ENCODE results near the gene RTP4.

RTP4 gene

DNA sequence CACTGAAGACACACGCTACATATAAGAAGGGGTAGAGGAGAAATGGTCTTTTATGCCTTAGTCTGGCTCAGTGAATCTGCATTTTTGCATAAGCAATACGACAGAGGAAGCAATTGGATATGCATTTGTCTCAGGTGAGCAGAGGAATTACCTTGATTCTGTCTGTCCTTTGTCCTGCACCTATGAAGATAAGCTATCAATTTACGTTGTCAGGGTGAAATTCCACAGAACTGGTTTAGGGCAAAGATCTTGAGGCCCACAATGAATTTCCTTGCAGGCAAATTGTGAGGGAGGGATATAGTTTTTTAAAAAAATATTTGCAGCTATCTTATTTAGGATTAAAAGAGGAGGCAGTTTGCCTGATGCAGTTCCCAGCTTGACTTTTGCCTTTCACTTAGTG is 45.1 kb upstream of the RTP4 start:
- no peak for DNase-seq
- Histone ChIP-seq H3K4me3 (ENCODE audit: low read depth, low read length) (no peak overlapping the region), H3K27ac (no peak overlapping the region), H3K36me3 (no peaks in the 10 kb centered on the region), H3K27me3 (ENCODE audit: insufficient read depth, low read depth, severe bottlenecking) (peaks cover 57% of the 10 kb centered on the region), H3K9me3 (ENCODE audit: severe bottlenecking) (no peaks in the 10 kb centered on the region)
- TF ChIP-seq, protein P1, sequence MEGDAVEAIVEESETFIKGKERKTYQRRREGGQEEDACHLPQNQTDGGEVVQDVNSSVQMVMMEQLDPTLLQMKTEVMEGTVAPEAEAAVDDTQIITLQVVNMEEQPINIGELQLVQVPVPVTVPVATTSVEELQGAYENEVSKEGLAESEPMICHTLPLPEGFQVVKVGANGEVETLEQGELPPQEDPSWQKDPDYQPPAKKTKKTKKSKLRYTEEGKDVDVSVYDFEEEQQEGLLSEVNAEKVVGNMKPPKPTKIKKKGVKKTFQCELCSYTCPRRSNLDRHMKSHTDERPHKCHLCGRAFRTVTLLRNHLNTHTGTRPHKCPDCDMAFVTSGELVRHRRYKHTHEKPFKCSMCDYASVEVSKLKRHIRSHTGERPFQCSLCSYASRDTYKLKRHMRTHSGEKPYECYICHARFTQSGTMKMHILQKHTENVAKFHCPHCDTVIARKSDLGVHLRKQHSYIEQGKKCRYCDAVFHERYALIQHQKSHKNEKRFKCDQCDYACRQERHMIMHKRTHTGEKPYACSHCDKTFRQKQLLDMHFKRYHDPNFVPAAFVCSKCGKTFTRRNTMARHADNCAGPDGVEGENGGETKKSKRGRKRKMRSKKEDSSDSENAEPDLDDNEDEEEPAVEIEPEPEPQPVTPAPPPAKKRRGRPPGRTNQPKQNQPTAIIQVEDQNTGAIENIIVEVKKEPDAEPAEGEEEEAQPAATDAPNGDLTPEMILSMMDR (IDR thresholded peaks at IDR 0.05; ENCODE audit: low read depth, low read length) = no peak

DNA sequence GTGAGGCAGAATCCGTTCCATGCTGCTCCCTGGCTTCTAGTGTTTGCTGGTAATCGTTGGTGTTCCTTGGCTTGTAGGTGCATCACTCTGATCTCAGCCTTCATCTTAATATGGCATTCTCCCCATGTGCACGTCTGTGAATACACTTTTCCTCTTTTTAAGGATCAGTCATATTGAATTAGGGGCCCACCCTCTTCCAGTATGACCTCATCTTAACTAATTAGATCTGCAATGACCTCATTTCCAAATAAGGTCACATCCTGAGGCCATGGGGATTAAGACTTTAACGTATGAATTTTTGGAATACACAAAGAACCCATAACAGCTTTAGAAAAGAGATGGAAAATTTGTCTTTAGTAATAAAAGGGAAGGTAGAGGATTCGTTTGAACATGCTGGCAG is 42.6 kb upstream of the RTP4 start:
- Histone ChIP-seq H3K27ac (no peak overlapping the region), H3K36me3 (no peaks in the 10 kb centered on the region), H3K27me3 (ENCODE audit: insufficient read depth, low read depth, severe bottlenecking) (peaks cover 49% of the 10 kb centered on the region), H3K4me3 (ENCODE audit: low read depth, low read length) (no peak overlapping the region), H3K9me3 (ENCODE audit: severe bottlenecking) (no peaks in the 10 kb centered on the region)
- TF ChIP-seq, protein P1 (IDR thresholded peaks at IDR 0.05; ENCODE audit: low read depth, low read length) = no peak
- DNase-seq = no peak

DNA sequence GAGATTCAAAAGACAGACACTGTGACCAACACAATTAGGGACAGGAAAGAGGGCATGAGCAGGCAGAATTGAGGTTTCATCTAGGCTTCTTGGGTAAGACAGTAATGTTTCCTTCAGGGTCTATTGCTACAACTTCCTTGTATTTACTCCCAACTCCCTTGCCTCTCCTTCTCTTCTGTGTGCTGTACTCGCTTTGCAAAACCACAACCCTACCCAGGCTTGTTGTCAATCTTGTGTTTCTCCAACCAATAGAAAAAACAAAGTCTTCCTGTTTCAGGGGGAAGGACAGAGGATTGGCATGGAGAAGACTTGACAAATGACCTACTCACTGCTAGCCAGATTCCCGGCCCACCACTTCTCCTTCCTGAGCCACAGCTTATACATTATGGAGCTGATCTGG is 40.3 kb upstream of the RTP4 start:
- no peaks in the 10 kb centered on the region for H3K9me3 ChIP-seq (ENCODE audit: severe bottlenecking)
- H3K4me3 ChIP-seq (ENCODE audit: low read depth, low read length) = no peak overlapping the region
- DNase-seq = no peak
- H3K27me3 ChIP-seq (ENCODE audit: insufficient read depth, low read depth, severe bottlenecking) = peaks cover 44% of the 10 kb centered on the region
- H3K27ac ChIP-seq = no peak overlapping the region
- TF ChIP-seq, protein P1 (IDR thresholded peaks at IDR 0.05; ENCODE audit: low read depth, low read length) = no peak
- no peaks in the 10 kb centered on the region for H3K36me3 ChIP-seq

DNA sequence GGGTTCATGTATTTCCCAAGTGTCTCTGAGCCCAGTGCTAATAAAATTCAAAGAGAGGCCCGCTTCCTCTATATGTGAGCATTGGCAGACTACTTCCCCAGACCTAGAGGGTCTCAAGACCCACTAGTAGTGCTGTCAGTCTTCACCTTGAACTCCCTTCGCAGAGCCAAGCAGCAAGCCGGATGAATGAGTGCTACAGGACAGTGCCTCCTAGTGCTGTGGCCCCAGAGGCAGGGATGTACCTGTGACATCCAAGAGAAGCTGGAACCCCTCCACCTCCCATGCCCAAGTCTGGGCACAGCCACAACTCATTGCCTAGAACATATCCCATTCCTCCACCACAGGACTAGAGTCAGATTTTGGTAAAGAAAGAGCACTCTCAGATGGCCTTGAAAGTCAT is 39.5 kb upstream of the RTP4 start:
- Histone ChIP-seq H3K27ac (no peak overlapping the region), H3K36me3 (no peaks in the 10 kb centered on the region), H3K4me3 (ENCODE audit: low read depth, low read length) (no peak overlapping the region), H3K27me3 (ENCODE audit: insufficient read depth, low read depth, severe bottlenecking) (peaks cover 39% of the 10 kb centered on the region), H3K9me3 (ENCODE audit: severe bottlenecking) (no peaks in the 10 kb centered on the region)
- TF ChIP-seq, protein P1 (IDR thresholded peaks at IDR 0.05; ENCODE audit: low read depth, low read length) = no peak
- DNase-seq = no peak

DNA sequence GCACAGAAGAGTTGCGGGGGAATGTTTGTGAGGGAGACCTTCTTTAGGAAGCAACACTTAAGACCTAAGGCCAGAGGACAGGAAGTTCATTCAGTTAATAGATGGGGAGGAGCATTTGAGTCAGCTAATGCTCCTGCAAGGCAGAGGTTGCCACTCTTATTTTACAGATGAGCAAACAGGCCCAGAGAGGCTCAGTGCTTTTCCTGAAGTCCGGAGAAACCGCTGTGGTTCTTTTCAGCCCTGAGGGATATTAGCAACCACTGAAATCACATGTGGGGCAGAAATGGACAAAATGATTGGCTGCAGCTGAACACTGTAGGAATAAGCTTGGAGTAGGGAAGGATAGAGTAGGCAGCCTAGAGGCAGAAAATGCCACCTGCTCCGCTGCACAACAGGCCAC is 33.3 kb upstream of the RTP4 start:
- Histone ChIP-seq H3K9me3 (ENCODE audit: severe bottlenecking) (no peaks in the 10 kb centered on the region), H3K36me3 (no peaks in the 10 kb centered on the region), H3K4me3 (ENCODE audit: low read depth, low read length) (no peak overlapping the region), H3K27me3 (ENCODE audit: insufficient read depth, low read depth, severe bottlenecking) (peaks cover 38% of the 10 kb centered on the region), H3K27ac (no peak overlapping the region)
- TF ChIP-seq, protein P1 (IDR thresholded peaks at IDR 0.05; ENCODE audit: low read depth, low read length) = no peak
- no peak for DNase-seq

DNA sequence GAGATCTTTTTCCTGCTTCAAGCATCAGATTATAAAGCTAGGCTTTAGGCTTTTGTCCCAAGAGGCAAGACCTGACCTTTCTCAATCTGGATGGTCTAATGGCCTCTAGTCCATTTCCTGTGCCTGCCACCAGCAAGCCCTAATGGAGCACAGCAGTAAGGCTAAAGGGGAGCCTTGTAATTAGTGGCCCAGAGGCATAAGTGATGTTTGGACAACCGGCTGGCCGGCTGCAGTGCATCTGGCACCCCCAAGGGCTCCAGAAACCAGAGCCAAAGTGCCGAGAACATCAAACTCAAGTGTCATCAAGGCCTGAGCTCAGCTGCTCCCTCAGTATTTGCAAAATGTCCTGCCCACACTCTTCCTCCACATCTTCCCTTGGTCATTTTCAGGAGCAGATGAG is 31.9 kb upstream of the RTP4 start:
- Histone ChIP-seq H3K27me3 (ENCODE audit: insufficient read depth, low read depth, severe bottlenecking) (peaks cover 39% of the 10 kb centered on the region), H3K36me3 (no peaks in the 10 kb centered on the region), H3K9me3 (ENCODE audit: severe bottlenecking) (no peaks in the 10 kb centered on the region), H3K4me3 (ENCODE audit: low read depth, low read length) (no peak overlapping the region), H3K27ac (no peak overlapping the region)
- DNase-seq = no peak
- TF ChIP-seq, protein P1 (IDR thresholded peaks at IDR 0.05; ENCODE audit: low read depth, low read length) = no peak

Measured in WERI-Rb-1 (cell line).